ENCODE results near the gene NEDD8. TPM values are rescaled to one million over a fixed set of nuclear protein-coding genes. Genes with fewer than 3 reads are reported as not detected.

NEDD8 gene
- total RNA-seq, 4 donors from 2014 or later, result 141 to 178 (median 162) TPM

- ATAC-seq, result peak; percentile 18 to 35
- no peaks in the 10 kb centered on the region for H3K9me3 ChIP-seq
Measured at GRCh38 chr14:24270537-24271133, 38.5 kb upstream of the NEDD8 start.

DNA sequence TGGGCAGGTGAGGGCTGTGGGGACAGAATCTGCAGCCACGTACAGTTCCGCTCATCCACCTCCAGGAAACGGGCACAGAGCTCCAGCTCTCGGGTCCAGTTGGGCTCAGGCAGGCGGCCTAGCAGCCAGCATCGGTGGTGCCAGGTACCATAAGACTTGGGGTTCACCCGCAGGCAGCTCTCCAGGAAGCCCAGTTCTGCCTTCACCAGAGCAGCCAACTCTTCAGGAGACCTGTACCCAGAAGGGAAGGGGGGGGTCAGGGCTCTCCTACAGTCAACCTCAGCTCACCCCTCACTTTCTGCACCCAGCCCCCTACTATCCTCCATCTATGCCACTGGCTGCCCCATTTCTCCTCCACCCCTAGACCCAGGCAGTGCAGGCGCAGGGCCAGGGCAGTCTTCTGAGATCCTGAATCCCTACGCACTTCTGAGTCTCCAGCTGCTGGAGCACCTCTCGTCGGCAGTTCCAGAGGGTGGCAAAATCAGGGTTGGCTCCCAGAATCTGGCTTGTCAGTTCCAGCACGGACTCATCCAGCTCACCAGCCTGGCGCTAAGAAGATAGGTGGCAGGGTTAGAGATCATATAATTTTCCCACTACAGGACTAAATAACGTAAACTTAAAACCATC is 37.9 kb upstream of the NEDD8 start:
- in situ Hi-C loops (cut with MboI; ENCODE audit: low sequenced_read_pairs in 4 of 4) (no loop called here), intact Hi-C loops (cut with DNase I; ENCODE audit: low total_unique reads) (no loop called here)
- TF ChIP-seq POLR2A (IDR thresholded peaks at IDR 0.05), result no peak
- TF ChIP-seq, protein P1, sequence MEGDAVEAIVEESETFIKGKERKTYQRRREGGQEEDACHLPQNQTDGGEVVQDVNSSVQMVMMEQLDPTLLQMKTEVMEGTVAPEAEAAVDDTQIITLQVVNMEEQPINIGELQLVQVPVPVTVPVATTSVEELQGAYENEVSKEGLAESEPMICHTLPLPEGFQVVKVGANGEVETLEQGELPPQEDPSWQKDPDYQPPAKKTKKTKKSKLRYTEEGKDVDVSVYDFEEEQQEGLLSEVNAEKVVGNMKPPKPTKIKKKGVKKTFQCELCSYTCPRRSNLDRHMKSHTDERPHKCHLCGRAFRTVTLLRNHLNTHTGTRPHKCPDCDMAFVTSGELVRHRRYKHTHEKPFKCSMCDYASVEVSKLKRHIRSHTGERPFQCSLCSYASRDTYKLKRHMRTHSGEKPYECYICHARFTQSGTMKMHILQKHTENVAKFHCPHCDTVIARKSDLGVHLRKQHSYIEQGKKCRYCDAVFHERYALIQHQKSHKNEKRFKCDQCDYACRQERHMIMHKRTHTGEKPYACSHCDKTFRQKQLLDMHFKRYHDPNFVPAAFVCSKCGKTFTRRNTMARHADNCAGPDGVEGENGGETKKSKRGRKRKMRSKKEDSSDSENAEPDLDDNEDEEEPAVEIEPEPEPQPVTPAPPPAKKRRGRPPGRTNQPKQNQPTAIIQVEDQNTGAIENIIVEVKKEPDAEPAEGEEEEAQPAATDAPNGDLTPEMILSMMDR (IDR thresholded peaks at IDR 0.05 in 4 of 5, conservative IDR thresholded peaks at IDR 0.05 in 1 of 5), result no peak
- peaks cover 4 to 6% of the 10 kb centered on the region in 2 donors for H3K4me1 ChIP-seq
- H3K4me3 ChIP-seq, result no peak overlapping the region
- ATAC-seq, result no peak
- peaks cover 0 to 42% of the 10 kb centered on the region in 2 donors for H3K36me3 ChIP-seq
- no peaks in the 10 kb centered on the region for H3K9me3 ChIP-seq
- no peaks in the 10 kb centered on the region for H3K27me3 ChIP-seq
- no peak overlapping the region for H3K27ac ChIP-seq
- DNase-seq, result no peak

More at GRCh38 chr14:24270537-24271133, 38.5 kb upstream of the NEDD8 start:
- H3K4me3 ChIP-seq, result peak overlapping the region; percentile 78 to 98 (median 94)
- H3K36me3 ChIP-seq, result peaks cover 0 to 36% of the 10 kb centered on the region in 2 donors
- intact Hi-C loops (cut with DNase I; ENCODE audit: low total_unique reads) (loop anchor here (1.0 kb wide), 3 partner anchors 28 to 41 kb away; partner anchors contain the start of genes GMPR2, LTB4R, NEDD8 and TINF2), in situ Hi-C loops (cut with MboI; ENCODE audit: low sequenced_read_pairs in 4 of 4) (no loop called here)
- H3K27me3 ChIP-seq, result no peaks in the 10 kb centered on the region
- no peak for TF ChIP-seq POLR2A (IDR thresholded peaks at IDR 0.05)
- TF ChIP-seq, protein P1 (IDR thresholded peaks at IDR 0.05 in 4 of 5, conservative IDR thresholded peaks at IDR 0.05 in 1 of 5), result no peak
- peaks cover 4 to 6% of the 10 kb centered on the region in 2 donors for H3K4me1 ChIP-seq
- no peak for DNase-seq
- H3K27ac ChIP-seq, result peak overlapping the region; percentile 87 to 99 (median 98)

DNA sequence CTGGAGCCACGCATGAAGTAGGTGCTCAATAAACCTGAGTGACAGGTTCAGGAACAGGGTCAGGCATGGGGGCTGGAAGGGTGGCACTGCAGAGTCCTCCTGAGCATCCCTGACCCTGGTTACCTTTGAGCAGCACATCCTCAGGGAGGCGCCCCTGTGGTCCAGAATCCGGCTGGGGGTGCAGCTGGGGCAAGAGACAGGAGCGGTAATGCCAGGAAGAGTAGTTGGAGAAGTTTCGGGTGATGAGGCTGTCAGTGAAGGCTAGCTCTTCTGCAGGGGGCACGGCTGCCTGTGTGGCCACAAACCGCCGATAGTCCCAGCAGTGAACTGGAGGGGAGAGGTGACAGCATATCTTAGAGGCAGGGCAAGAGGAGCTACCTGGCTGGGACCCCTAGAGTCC is 37.2 kb upstream of the NEDD8 start:
- H3K9me3 ChIP-seq, result no peaks in the 10 kb centered on the region
- H3K36me3 ChIP-seq, result peaks cover 0 to 42% of the 10 kb centered on the region in 2 donors
- in situ Hi-C loops (cut with MboI; ENCODE audit: low sequenced_read_pairs in 4 of 4), result no loop called here
- H3K27me3 ChIP-seq, result no peaks in the 10 kb centered on the region
- intact Hi-C loops (cut with DNase I; ENCODE audit: low total_unique reads), result no loop called here
- no peak for TF ChIP-seq POLR2A (IDR thresholded peaks at IDR 0.05)
- TF ChIP-seq, protein P1 (IDR thresholded peaks at IDR 0.05 in 4 of 5, conservative IDR thresholded peaks at IDR 0.05 in 1 of 5), result no peak
- H3K27ac ChIP-seq, result no peak overlapping the region
- H3K4me3 ChIP-seq, result no peak overlapping the region
- ATAC-seq, result no peak
- DNase-seq, result no peak
- peaks cover 4 to 6% of the 10 kb centered on the region in 2 donors for H3K4me1 ChIP-seq

- TF ChIP-seq, protein P1 (IDR thresholded peaks at IDR 0.05 in 4 of 5, conservative IDR thresholded peaks at IDR 0.05 in 1 of 5), result no peak
- no peak for TF ChIP-seq POLR2A (IDR thresholded peaks at IDR 0.05)
- no peaks in the 10 kb centered on the region for H3K27me3 ChIP-seq
- no peak overlapping the region for H3K27ac ChIP-seq
- H3K4me3 ChIP-seq, result no peak overlapping the region
- H3K4me1 ChIP-seq, result peaks cover 4% of the 10 kb centered on the region in 2 donors
- H3K36me3 ChIP-seq, result peaks cover 0 to 42% of the 10 kb centered on the region in 2 donors
- no peaks in the 10 kb centered on the region for H3K9me3 ChIP-seq
- DNase-seq (no peak), ATAC-seq (no peak)
- in situ Hi-C loops (cut with MboI; ENCODE audit: low sequenced_read_pairs in 4 of 4), result no loop called here
- intact Hi-C loops (cut with DNase I; ENCODE audit: low total_unique reads), result no loop called here
Measured at GRCh38 chr14:24268225-24268624, 36.1 kb upstream of the NEDD8 start.

All from gastrocnemius medialis (tissue), 4 donors.